GM12878 (cell line): ENCODE results near the gene RRBP1. TPM values are rescaled to one million over a fixed set of nuclear protein-coding genes. Genes with fewer than 3 reads are reported as not detected.

Experiments used
- ATAC-seq: fragments of 200-7000 bp; cut with Tn5 transposase; 3 replicates; pipeline ENCODE4 v1.9.1; 2020; ENCODE audit warnings: mild to moderate bottlenecking, moderate library complexity
- BruUV-seq: library from RNA; stranded (reverse); fragments of 400-500 nt; replicated peaks from 2 replicates; lab custom pipeline; 2021; lab: Mats Ljungman, UMichigan
- CTCF ChIA-PET: fragments of 300-600 bp; sonication (Branson Sonifier 250); formaldehyde crosslinking; extraction: SDS; loops from one replicate; lab custom pipeline; 2021; ENCODE audit warnings: inconsistent platforms; lab: Yijun Ruan, JAX
- POLR2A ChIA-PET: fragments of 350-600 bp; formaldehyde crosslinking; extraction: SDS; loops from one replicate; lab custom pipeline; 2021; ENCODE audit warnings: inconsistent platforms; lab: Charles Lee
- RAD21 ChIA-PET: fragments of 300-600 bp; sonication (Branson Sonifier 250); formaldehyde crosslinking; loops from one replicate; lab custom pipeline; 2023; ENCODE audit warnings: antibody characterized with exemption; ENCODE audit not compliant: unreplicated experiment; lab: Charles Lee
- SMC1A ChIA-PET: fragments of 300-600 bp; sonication (Branson Sonifier 250); formaldehyde crosslinking; loops from one replicate; lab custom pipeline; 2023; ENCODE audit not compliant: unreplicated experiment, uncharacterized antibody; lab: Charles Lee
- DNase-seq: peaks from one replicate; pipeline ENCODE4 v3.0.0-alpha.2; 2011; ENCODE audit warnings: low read depth, low spot score
- FAIRE-seq: peaks from 3 replicates; lab custom pipeline; 2011; peaks lifted over from hg19 to GRCh38; lab: Jason Lieb, UNC
- H2AFZ ChIP-seq: 2 replicates; pipeline ENCODE4 v1.6.0; 2011; ENCODE audit warnings: low read depth, low read length, control low read depth; ENCODE audit not compliant: control insufficient read depth
- H3K27ac ChIP-seq: 2 replicates; pipeline ENCODE4 v1.5.1; 2011; ENCODE audit warnings: control low read depth; ENCODE audit not compliant: control insufficient read depth, insufficient read depth
- H3K27me3 ChIP-seq, 2 experiments: replicated peaks in 1 of 2; 2 replicates each; pipeline versions ENCODE4 v1.6.0 to v1.6.1; 2011; ENCODE audit warnings: low read length in 1 of 2; ENCODE audit not compliant: control insufficient read depth in 2 of 2, insufficient read depth in 2 of 2
- H3K36me3 ChIP-seq, 2 experiments: 2 replicates each; pipeline ENCODE4 v1.5.1; 2011; ENCODE audit warnings: low read length in 1 of 2; ENCODE audit not compliant: control insufficient read depth in 2 of 2, insufficient read depth in 2 of 2
- H3K4me1 ChIP-seq: 2 replicates; pipeline ENCODE4 v1.6.1; 2011; ENCODE audit warnings: mild to moderate bottlenecking, low read length, moderate library complexity, mixed read lengths; ENCODE audit not compliant: control insufficient read depth, insufficient read depth
- H3K4me2 ChIP-seq: 2 replicates; pipeline ENCODE4 v1.6.0; 2011; ENCODE audit warnings: control low read depth; ENCODE audit not compliant: control insufficient read depth, insufficient read depth
- H3K4me3 ChIP-seq: fragments of 200-600 bp; sonication (generic); 2 replicates; pipeline ENCODE4 v1.5.1; 2016
- H3K79me2 ChIP-seq: 2 replicates; pipeline ENCODE4 v1.6.0; 2011; ENCODE audit warnings: low read length; ENCODE audit not compliant: control insufficient read depth, insufficient read depth
- H3K9ac ChIP-seq: 2 replicates; pipeline ENCODE4 v1.8.0; 2011; ENCODE audit warnings: low read length, control low read depth, mixed read lengths; ENCODE audit not compliant: control insufficient read depth, insufficient read depth
- H3K9me3 ChIP-seq: replicated peaks from 3 replicates; pipeline ENCODE4 v1.5.1; 2011; ENCODE audit warnings: mild to moderate bottlenecking, low read length; ENCODE audit not compliant: control insufficient read depth, insufficient read depth
- H4K20me1 ChIP-seq: 2 replicates; pipeline ENCODE4 v1.6.0; 2011; ENCODE audit not compliant: control insufficient read depth, insufficient read depth
- NBN ChIP-seq: fragments of 450-650 bp; IDR thresholded peaks from 2 replicates; pipeline ENCODE4 v1.6.1; 2016
- POLR2AphosphoS2 ChIP-seq: IDR thresholded peaks from 2 replicates; pipeline ENCODE4 v1.6.1; 2011; ENCODE audit warnings: low read depth, mild to moderate bottlenecking, low read length, improper control_type of control experiment, moderate library complexity
- RELA ChIP-seq: fragments of 450-650 bp; IDR thresholded peaks from 2 replicates; pipeline ENCODE4 v1.8.0; 2014; ENCODE audit warnings: borderline replicate concordance; ENCODE audit not compliant: partially characterized antibody
- SRF ChIP-seq, 2 experiments: IDR thresholded peaks; 2 replicates each; pipeline ENCODE4 v1.6.1; 2011; ENCODE audit warnings: low read depth in 2 of 2, low read length in 2 of 2, mild to moderate bottlenecking in 1 of 2, moderate library complexity in 1 of 2
- ZNF622 ChIP-seq: fragments of 450-650 bp; IDR thresholded peaks from 2 replicates; pipeline ENCODE4 v1.6.1; 2017; ENCODE audit warnings: mild to moderate bottlenecking, inconsistent platforms
- WGBS: methylation state at CpG from one replicate; pipeline ENCODE4 v1.1.6; 2016; ENCODE audit warnings: low lambda C conversion rate; ENCODE audit not compliant: insufficient replicate concordance, insufficient coverage; ENCODE audit errors: missing lambda C conversion rate; 5-methylcytosine and 5-hydroxymethylcytosine counted together
- in situ Hi-C: fragments of 300-500 bp; cut with MboI; formaldehyde crosslinking; loops from 9 replicates; pipeline ENCODE4 v1.14.3; 2018; ENCODE audit warnings: mixed read lengths
- intact Hi-C: fragments of 100-400 bp; cut with micrococcal nuclease; formaldehyde crosslinking; loops from one replicate; pipeline ENCODE4 v1.14.2; 2022; ENCODE audit not compliant: unreplicated experiment
- polyA plus RNA-seq, 11 experiments: library from polyadenylated mRNA; depleted of rRNA in 4 of 11; unstranded in 6 of 11; stranded (reverse) in 5 of 11; fragments of >200 nt; fragmentation: Nextera tagmentation in 4 of 11; fragmentation: Illumina TruSeq in 1 of 11; extraction: Ambion mirVana in 4 of 11; extraction: Trizol in 1 of 11; gene quantifications; 1 replicate in 1 of 11; 2 replicates in 10 of 11; pipeline versions ENCODE4 v1.2.1 to v1.2.3, GENCODE V29; 2011 to 2016; ENCODE audit warnings: inconsistent platforms in 2 of 11, missing spikeins in 2 of 11, low read depth in 1 of 11
- total RNA-seq, 4 experiments: library from RNA; depleted of rRNA in 3 of 4; stranded (reverse); fragments of >200 nt in 3 of 4; fragmentation: Illumina TruSeq in 1 of 4; extraction: Trizol in 1 of 4; gene quantifications; 2 replicates each; pipeline versions ENCODE4 v1.2.1 to v1.2.3, GENCODE V29; 2013 to 2021

RRBP1 gene
- total and polyA plus RNA-seq, 10 of the 15 experiments (the other 5 are each of a cell fraction or from before 2014, with no cell fraction given): 1.2 to 57.4 (median 24.6) TPM

DNA sequence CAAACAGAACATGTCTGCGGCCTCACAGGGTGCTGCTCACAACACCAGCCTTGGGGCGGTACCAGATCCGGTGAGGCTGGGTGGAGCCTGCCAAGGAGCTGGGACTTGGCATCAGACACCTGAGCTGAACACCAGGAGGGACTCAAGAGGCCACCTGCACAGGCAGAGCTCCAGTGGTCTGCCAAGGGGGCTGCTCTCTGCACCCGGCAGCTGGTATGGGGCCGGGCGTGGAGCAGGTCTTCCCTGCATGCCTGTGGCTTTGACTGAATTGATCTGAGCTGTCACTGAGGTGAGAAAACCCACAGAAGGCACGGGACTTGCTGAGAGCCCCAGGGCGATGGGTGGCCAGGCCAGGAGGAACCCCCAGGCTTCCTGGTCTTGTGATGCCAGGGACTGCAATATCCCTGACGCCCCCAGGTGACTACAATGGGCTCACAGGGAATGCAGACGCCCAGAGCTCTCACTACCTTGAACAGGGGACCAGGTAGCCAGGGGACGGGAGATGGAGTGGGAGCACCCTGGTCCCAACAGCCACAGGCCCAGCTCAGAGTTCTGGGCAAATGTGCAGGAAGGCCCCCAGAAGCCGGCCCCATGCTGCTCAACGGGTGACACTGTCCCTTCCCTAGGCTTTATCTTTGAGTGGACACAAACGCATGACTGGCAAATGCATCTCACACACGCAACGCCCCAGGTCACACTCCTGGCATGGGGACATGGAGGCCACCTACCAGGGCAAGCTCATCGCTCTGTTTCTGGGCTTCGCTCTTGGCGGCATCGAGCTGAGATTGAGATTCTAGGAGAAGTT lies 64.0 kb downstream of the RRBP1 start:
- Histone ChIP-seq H3K4me2 (no peak overlapping the region), H3K79me2 (no peaks in the 10 kb centered on the region), H3K4me1 (no peaks in the 10 kb centered on the region), H4K20me1 (no peaks in the 10 kb centered on the region), H2AFZ (no peak overlapping the region), H3K36me3 (peaks cover 15 to 16% of the 10 kb centered on the region in 2 experiments; a peak in 3 of 4 replicates), H3K27me3 (no peaks in the 10 kb centered on the region), H3K9ac (no peak overlapping the region), H3K4me3 (no peak overlapping the region), H3K27ac (no peak overlapping the region), H3K9me3 (no peaks in the 10 kb centered on the region)
- intact Hi-C loops: loop anchor here (1.0 to 2.0 kb wide), 2 partner anchors 81 to 113 kb away; no protein-coding TSS in a partner anchor
- no peak for TF ChIP-seq POLR2AphosphoS2
- no peak for TF ChIP-seq ZNF622
- no peak for TF ChIP-seq SRF (IDR thresholded peaks at IDR 0.05; ENCODE audit: low read depth in 2 of 2, low read length in 2 of 2)
- no peak for TF ChIP-seq RELA
- TF ChIP-seq NBN: no peak
- ChIA-PET CTCF (interaction anchor here (0.6 to 1.4 kb wide), 9 partner anchors 10 to 662 kb away, joined by 3 to 9 read pairs (median 3); no protein-coding TSS in a partner anchor), SMC1A (interaction anchor here (0.8 to 1.0 kb wide), 2 partner anchors 81 to 85 kb away, joined by 3 to 6 read pairs; no protein-coding TSS in a partner anchor), POLR2A (no interaction called here), RAD21 (interaction anchor here (0.7 to 1.9 kb wide), 4 partner anchors 48 to 377 kb away, joined by 3 to 5 read pairs (median 4); partner anchors contain the start of gene DSTN)
- no TSS peak for BruUV-seq
- WGBS: 90% methylated on average over 20 of the region's 20 CpGs
- FAIRE-seq (no peak), ATAC-seq (no peak), DNase-seq (no peak)
- in situ Hi-C loops: loop anchor here (5.0 kb wide), 1 partner anchor 81 kb away; no protein-coding TSS in a partner anchor
